IMR-90 (cell line): ENCODE measurements around the gene ZBTB25.

Experiments used
- BHLHE40 ChIP-seq: fragments of 150-350 bp; IDR thresholded peaks from 2 replicates; pipeline ENCODE4 v1.6.1; 2016; ENCODE audit warnings: mild to moderate bottlenecking, low read depth, low read length
- CTCF ChIP-seq: conservative IDR thresholded peaks from 2 replicates; pipeline ENCODE4 v1.5.1; 2012; ENCODE audit warnings: mild to moderate bottlenecking, low read depth, low read length, improper control_type of control experiment
- ELK1 ChIP-seq: fragments of 150-350 bp; IDR thresholded peaks from 2 replicates; pipeline ENCODE4 v1.6.1; 2016; ENCODE audit warnings: low read depth, mild to moderate bottlenecking, low read length, moderate library complexity, borderline replicate concordance
- POLR2A ChIP-seq: IDR thresholded peaks from 2 replicates; pipeline ENCODE4 v1.6.1; 2012; ENCODE audit warnings: mild to moderate bottlenecking, low read depth, low read length
- RFX5 ChIP-seq: IDR thresholded peaks from 2 replicates; pipeline ENCODE4 v1.8.0; 2012; ENCODE audit warnings: low read depth, mild to moderate bottlenecking, low read length, moderate library complexity
- TF ChIP-seq, protein P1 (sequence below): fragments of 150-350 bp; IDR thresholded peaks from 2 replicates; pipeline ENCODE4 v1.6.1; 2017; ENCODE audit warnings: mild to moderate bottlenecking, antibody characterized with exemption, low read length, low read depth

DNA sequence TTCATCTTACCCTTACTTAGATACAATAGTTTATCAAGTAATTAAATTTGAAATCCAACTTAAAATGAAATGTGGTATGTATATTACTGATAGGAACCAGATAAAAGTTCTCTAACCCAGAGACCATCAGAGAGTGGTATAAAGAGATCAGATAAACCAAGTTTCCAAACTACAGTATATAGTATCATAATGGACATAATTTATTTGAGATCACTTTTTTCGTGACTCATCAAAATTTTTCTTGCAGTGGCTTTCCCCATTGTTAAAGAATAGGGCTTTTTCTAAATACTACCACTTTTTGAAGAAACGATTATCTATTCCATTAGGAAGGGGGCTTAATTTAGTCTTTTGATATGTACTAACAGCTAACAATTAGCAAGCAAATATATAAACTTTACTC is 21.7 kb upstream of the ZBTB25 start:
- TF ChIP-seq CTCF (no peak), BHLHE40 (no peak), RFX5 (no peak), POLR2A (no peak), ELK1 (no peak)
- TF ChIP-seq, protein P1, sequence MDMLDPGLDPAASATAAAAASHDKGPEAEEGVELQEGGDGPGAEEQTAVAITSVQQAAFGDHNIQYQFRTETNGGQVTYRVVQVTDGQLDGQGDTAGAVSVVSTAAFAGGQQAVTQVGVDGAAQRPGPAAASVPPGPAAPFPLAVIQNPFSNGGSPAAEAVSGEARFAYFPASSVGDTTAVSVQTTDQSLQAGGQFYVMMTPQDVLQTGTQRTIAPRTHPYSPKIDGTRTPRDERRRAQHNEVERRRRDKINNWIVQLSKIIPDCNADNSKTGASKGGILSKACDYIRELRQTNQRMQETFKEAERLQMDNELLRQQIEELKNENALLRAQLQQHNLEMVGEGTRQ = no peak
